Muscle of leg (tissue), 11 donors: ENCODE results near the gene ZDHHC14. TPM values are rescaled to one million over a fixed set of nuclear protein-coding genes. Genes with fewer than 3 reads are reported as not detected.

ENCODE experiments used
- DNase-seq: peaks from one replicate; pipeline ENCODE4 v3.0.0; 2013
- H3K27ac ChIP-seq: one replicate; pipeline ENCODE4 v1.5.1; 2013; ENCODE audit warnings: mild to moderate bottlenecking, low read length, control low read depth
- H3K27me3 ChIP-seq: one replicate; pipeline ENCODE4 v1.6.1; 2013; ENCODE audit warnings: low read length; ENCODE audit not compliant: control insufficient read depth, insufficient read depth
- H3K36me3 ChIP-seq: one replicate; pipeline ENCODE4 v1.6.1; 2013; ENCODE audit warnings: low read length; ENCODE audit not compliant: control insufficient read depth, insufficient read depth
- H3K4me1 ChIP-seq: one replicate; pipeline ENCODE4 v1.6.1; 2013; ENCODE audit warnings: low read length; ENCODE audit not compliant: control insufficient read depth, insufficient read depth
- H3K4me3 ChIP-seq: one replicate; pipeline ENCODE4 v1.5.1; 2013; ENCODE audit warnings: low read length, control low read depth
- H3K9me3 ChIP-seq: replicated peaks from 2 replicates; pipeline ENCODE4 v1.6.1; 2013; ENCODE audit warnings: low read depth, low read length; ENCODE audit not compliant: control insufficient read depth
- WGBS: methylation state at CpG from one replicate; pipeline ENCODE4 v1.1.5; 2013; ENCODE audit warnings: missing lambda C conversion rate; ENCODE audit not compliant: insufficient coverage; 5-methylcytosine and 5-hydroxymethylcytosine counted together
- polyA plus RNA-seq, 8 donors: library from polyadenylated mRNA; unstranded; fragments of 120-200 nt; gene quantifications; one replicate each; pipeline versions ENCODE4 v1.2.1 to v1.2.3, GENCODE V29; 2013; ENCODE audit warnings: inconsistent platforms in 1 of 8, low replicate concordance in 1 of 8; ENCODE audit not compliant: insufficient read length in 8 of 8, insufficient read depth in 1 of 8
- total RNA-seq: library from RNA; stranded (reverse); fragments of 120-200 nt; gene quantifications from one replicate; pipeline ENCODE4 v1.2.4, GENCODE V29; 2013

ZDHHC14 gene
- total and polyA plus RNA-seq, 9 donors, result 3.4 to 8.9 (median 5.7) TPM

DNA sequence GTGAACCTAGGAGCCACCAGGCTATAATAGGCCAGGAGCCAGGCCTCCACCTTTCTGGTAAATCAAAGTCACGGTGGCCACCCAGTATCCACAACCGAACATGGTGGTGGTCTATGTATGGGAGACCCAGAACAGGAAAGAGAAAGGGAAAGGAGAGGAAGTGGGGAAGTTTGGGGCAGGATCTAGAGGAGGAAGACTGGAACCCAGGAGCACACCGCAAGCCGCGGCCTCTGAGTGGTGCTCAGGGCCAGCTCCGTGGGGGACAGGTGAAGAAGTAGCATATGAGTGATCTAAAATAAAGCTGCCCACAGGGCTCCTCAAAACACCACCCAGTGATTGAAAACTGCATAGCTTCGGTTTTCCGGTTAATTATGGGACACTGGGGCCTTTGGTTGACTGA is 214.8 kb downstream of the ZDHHC14 start:
- Histone ChIP-seq H3K4me1 (peaks cover 13% of the 10 kb centered on the region), H3K9me3 (peaks cover 1% of the 10 kb centered on the region), H3K27me3 (no peaks in the 10 kb centered on the region), H3K4me3 (no peak overlapping the region), H3K27ac (no peak overlapping the region), H3K36me3 (no peaks in the 10 kb centered on the region)
- 100% methylated on average over 3 of the region's 8 CpGs for WGBS
- no peak for DNase-seq

DNA sequence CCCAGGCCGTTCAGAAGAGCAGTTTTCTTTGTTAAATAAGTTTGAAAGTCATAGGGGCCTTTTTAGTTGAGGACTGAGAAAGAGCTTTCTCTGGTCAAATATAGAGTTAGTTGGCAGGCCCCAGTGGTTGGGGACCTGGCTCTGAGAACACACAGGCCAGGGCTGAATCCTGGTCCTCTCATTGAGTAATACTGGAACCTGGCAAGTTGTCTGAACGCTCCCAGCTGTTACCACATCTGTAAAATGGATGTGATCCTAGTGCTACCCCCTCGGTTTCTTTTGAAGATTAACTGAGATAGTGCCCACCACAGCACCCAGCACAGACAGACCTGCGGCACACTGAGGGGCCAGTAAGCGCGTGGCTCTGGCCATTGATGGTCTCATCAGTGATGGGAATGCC is 215.5 kb downstream of the ZDHHC14 start:
- 71% methylated on average over 5 of the region's 6 CpGs for WGBS
- Histone ChIP-seq H3K4me1 (peaks cover 13% of the 10 kb centered on the region), H3K27ac (no peak overlapping the region), H3K27me3 (no peaks in the 10 kb centered on the region), H3K4me3 (no peak overlapping the region), H3K36me3 (no peaks in the 10 kb centered on the region), H3K9me3 (no peaks in the 10 kb centered on the region)
- no peak for DNase-seq

DNA sequence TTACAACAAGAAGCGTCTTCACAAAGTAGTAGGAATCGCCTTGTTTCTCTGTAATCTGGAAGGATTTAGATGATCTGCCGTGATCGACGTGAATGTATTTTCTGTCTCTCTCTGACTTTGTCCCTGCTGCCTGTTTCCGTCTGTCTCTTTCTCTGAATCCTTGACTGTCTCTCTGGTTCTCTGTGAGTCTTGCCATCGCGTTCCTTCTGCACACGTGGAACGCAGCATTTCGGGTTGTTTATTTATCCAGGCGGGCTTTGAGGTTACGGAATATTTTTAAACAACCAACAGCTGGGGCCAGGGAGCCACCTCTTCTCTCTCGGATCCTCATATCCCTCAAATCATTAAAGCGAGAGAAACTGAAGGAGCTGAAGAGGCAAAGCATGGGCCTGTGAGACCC is 215.9 kb downstream of the ZDHHC14 start:
- 79% methylated on average over 10 of the region's 15 CpGs for WGBS
- DNase-seq, result no peak
- H3K4me3 ChIP-seq, result no peak overlapping the region
- H3K9me3 ChIP-seq, result no peaks in the 10 kb centered on the region
- H3K27me3 ChIP-seq, result no peaks in the 10 kb centered on the region
- H3K36me3 ChIP-seq, result no peaks in the 10 kb centered on the region
- peaks cover 13% of the 10 kb centered on the region for H3K4me1 ChIP-seq
- no peak overlapping the region for H3K27ac ChIP-seq

DNA sequence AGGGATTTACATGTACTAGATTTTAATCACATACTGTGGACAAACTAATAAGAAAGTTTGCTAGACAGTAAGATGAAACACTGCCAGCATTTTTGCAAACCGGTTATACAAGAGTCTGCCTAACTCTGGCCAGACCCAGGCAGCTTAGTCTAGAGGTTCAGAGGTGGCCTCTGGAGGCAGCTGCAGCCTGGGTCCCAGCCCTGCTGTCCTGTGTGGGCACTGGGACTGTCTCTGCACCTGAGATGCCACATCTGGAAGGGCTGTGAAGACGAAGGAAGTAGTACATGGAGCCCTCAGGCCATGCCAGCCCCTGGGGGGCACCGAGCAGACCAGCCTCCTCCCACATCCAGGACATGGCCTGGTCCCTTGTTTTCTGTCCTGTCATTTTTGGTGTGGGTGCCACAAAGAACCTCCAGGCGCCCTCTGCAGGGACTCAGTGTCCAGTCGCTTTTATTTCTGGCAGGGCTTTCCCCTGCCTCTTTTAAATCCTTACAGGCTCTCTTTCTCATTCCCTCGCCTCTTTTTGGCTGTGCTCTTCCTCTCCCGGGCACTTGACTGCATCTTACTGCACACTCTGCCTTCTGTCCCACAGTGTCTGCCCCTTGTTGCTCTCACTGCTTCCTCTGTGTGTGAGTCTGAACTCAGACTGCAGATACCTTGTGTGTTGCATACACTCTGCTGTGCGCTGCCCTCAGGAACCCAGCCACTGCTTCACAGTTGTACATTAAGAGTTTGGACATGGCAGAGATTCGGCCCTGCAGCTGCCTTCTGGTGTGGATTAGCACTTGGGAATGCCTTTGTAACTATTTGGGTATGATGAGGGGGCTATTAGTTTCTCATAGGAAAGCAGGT is 216.7 kb downstream of the ZDHHC14 start:
- Histone ChIP-seq H3K9me3 (no peaks in the 10 kb centered on the region), H3K27ac (peak overlapping the region; percentile 17), H3K4me3 (no peak overlapping the region), H3K4me1 (peaks cover 13% of the 10 kb centered on the region), H3K27me3 (no peaks in the 10 kb centered on the region), H3K36me3 (no peaks in the 10 kb centered on the region)
- WGBS, result 32% methylated on average over 9 of the region's 9 CpGs
- peak; percentile 73 for DNase-seq

DNA sequence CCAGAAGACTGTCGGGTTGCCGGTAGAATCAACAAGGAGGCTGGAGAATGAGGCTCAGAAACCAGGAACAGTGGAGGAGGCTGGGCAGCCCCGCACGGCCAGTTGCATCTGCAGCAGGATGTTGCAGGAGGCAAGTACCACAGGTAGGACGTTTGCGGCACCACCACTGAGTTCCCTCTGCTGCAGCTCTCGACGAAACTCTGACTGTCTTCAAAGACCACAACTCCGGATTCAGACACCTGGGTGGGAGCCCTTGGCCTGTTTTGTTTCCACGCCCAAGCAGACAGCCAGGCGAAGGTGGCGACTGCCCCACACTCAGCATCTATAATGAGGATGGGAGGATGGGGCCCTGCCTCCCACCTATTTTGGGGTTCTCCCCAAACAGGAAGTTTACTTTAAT is 218.2 kb downstream of the ZDHHC14 start:
- no peak overlapping the region for H3K27ac ChIP-seq
- DNase-seq, result no peak
- 87% methylated on average over 4 of the region's 12 CpGs for WGBS
- H3K4me1 ChIP-seq, result peaks cover 13% of the 10 kb centered on the region
- H3K9me3 ChIP-seq, result no peaks in the 10 kb centered on the region
- no peaks in the 10 kb centered on the region for H3K27me3 ChIP-seq
- no peak overlapping the region for H3K4me3 ChIP-seq
- H3K36me3 ChIP-seq, result no peaks in the 10 kb centered on the region

DNA sequence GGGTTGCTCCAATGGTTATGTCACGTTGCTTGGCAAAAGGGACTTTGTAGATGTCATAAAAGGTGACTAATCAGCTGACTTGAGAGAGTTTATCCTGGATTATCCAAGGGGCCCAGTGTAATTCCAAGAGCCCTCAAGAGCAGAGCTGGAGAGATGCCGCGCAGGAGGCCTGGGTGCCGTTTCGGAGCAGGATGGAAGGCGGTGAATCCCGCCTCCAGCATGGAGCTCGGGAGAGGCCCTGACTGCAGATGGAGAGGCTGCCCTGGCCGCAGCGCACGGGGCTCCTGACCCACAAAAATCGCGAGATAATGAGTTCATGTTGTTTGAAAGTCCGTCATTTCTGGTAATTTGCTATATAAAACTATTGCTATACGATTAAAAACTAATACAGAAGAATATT is 219.8 kb downstream of the ZDHHC14 start:
- 83% methylated on average over 8 of the region's 15 CpGs for WGBS
- no peak overlapping the region for H3K27ac ChIP-seq

DNA sequence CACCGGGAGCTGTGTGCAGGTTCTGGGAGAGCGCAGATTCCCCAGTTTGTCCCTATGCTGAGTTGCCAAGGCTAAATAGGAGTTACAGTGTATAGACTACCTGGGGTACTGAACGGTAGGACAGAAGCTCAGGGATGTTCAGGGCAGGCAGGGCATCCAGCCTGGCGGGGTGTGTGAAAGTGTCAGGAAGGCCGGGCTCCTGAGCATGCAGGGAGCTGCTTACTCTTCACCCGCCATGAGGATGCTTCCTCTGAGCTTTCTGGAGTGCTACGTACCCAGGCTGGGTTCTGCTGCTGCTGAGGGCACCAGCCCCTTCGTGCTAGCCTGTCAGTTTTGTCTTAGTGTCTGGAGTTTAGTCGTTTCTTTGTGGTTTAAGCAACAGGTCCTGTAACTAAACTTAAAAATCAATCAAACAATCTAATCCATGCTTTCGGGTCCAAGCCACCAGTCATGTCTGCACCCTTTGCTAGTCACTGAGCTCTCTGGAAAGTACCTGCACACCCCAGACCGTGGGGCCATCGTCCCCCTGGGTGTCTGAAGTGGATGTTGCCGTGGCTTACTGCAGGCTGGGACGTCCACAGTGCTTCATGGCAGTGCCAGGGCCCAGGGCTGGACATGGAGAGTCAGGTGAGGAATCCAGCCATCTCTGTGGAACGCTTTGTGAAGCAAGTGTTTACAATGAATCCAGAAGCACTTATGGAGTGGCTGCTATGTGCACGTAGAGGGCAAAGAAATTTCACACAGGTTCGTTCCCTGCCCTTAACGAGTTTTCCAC is 221.7 kb downstream of the ZDHHC14 start:
- Histone ChIP-seq H3K27me3 (no peaks in the 10 kb centered on the region), H3K9me3 (no peaks in the 10 kb centered on the region), H3K27ac (no peak overlapping the region), H3K4me1 (peaks cover 4% of the 10 kb centered on the region), H3K4me3 (no peak overlapping the region), H3K36me3 (no peaks in the 10 kb centered on the region)
- 71% methylated on average over 7 of the region's 18 CpGs for WGBS
- no peak for DNase-seq

More for the DNA sequence above, 219.8 kb downstream of the ZDHHC14 start:
- Histone ChIP-seq H3K36me3 (no peaks in the 10 kb centered on the region), H3K9me3 (no peaks in the 10 kb centered on the region), H3K27me3 (no peaks in the 10 kb centered on the region), H3K4me1 (peaks cover 13% of the 10 kb centered on the region), H3K4me3 (no peak overlapping the region)
- DNase-seq, result no peak

DNA sequence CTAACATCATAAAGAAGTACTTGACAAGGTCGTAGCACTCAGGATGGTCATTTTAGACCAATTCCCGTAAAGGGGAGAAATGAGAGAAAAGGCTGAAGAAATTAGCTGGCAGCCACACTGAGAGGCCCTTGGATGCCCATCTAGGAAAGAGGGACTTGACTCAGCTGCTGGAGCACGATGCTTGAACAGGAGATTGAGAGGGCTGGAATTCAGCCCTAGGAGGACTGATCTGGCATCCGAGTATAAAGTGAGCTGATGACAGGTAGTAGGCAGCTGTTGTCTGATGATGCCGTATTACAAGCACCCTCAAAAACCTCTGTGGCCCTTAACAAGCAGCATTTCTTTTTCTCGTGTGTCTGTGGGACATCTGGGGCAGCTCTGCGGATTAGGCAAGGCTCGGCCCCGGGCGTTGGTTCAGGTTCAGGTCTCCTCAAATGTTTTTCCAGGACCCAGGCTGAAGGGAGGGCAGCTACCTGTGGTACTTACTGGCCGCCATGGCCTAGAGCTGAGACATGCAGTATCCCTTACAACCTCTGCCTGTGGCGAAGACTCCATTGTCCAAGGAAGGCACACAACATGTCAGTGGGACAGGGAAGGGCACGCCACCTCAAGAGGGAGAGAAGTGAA is 222.4 kb downstream of the ZDHHC14 start:
- WGBS, result 75% methylated on average over 10 of the region's 13 CpGs
- Histone ChIP-seq H3K4me1 (no peaks in the 10 kb centered on the region), H3K27me3 (no peaks in the 10 kb centered on the region), H3K9me3 (no peaks in the 10 kb centered on the region), H3K4me3 (no peak overlapping the region), H3K27ac (no peak overlapping the region), H3K36me3 (no peaks in the 10 kb centered on the region)
- DNase-seq, result no peak

DNA sequence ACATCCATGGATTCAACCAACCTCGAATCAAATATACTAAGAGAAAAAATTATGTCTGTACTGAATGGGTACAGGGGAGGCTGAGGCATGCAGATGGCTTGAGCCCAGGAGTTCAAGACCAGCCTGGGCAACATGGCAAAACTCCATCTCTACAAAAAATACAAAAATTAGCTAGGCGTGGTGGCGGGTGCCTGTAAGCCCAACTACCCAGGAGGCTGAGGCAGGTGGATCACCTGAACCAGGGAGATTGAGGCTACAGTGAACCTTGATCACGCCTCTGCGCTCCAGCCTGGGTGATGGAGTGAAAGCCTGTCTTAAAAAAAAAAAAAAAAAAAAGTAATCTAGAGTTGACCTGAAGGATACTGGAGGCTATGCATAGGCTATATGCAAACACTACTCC is 223.0 kb downstream of the ZDHHC14 start:
- Histone ChIP-seq H3K4me1 (no peaks in the 10 kb centered on the region), H3K4me3 (no peak overlapping the region), H3K36me3 (no peaks in the 10 kb centered on the region), H3K9me3 (no peaks in the 10 kb centered on the region), H3K27ac (no peak overlapping the region), H3K27me3 (no peaks in the 10 kb centered on the region)
- no peak for DNase-seq
- WGBS, result 100% methylated on average over 3 of the region's 5 CpGs

DNA sequence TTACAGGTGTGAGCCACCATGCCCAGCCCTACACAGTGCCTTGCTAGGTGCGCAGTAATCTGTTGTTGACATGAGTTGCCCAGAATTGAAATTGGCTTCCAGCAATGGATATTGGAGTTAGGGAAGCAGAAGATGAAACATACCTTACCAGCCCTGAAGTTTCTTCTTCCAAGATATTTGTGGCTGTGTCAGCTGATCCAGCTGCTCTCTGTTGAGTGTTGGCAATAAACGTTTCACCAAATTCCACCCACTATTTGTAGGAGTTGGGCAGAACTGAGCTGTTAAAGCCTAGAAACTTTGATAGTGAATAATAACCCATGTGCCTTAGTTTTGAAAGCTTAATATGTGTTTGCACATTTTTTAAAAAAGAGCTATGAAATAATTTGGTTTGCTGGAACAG is 223.8 kb downstream of the ZDHHC14 start:
- DNase-seq, result no peak
- Histone ChIP-seq H3K9me3 (no peaks in the 10 kb centered on the region), H3K4me3 (no peak overlapping the region), H3K36me3 (no peaks in the 10 kb centered on the region), H3K27me3 (no peaks in the 10 kb centered on the region), H3K4me1 (no peaks in the 10 kb centered on the region), H3K27ac (no peak overlapping the region)
- no CpG with 5 or more reads among the region's 2 CpGs for WGBS
